SU-DHL-6 (cell line): Measurements from ENCODE around the gene BIRC7.

Experiments used
- H2AFZ ChIP-seq: fragments of 200-600 bp; sonication (generic); 2 replicates; pipeline ENCODE4 v1.6.1; 2014; ENCODE audit warnings: low read depth, mild to moderate bottlenecking, moderate library complexity, mixed read lengths, antibody characterized with exemption, low read length; ENCODE audit not compliant: severe bottlenecking
- H3F3A ChIP-seq: fragments of 200-600 bp; shearing (Covaris generic); 2 replicates; pipeline ENCODE4 v1.6.0; 2016; ENCODE audit warnings: antibody characterized with exemption, mild to moderate bottlenecking; ENCODE audit not compliant: insufficient read depth
- H3K27ac ChIP-seq: fragments of 200-600 bp; sonication (generic); 2 replicates; pipeline ENCODE4 v1.5.1; 2016; ENCODE audit warnings: low read depth, mild to moderate bottlenecking, low read length, moderate library complexity, mixed read lengths
- H3K27me3 ChIP-seq: fragments of 200-600 bp; sonication (generic), shearing (Covaris generic); 2 replicates; pipeline ENCODE4 v1.6.0; 2014; ENCODE audit warnings: mild to moderate bottlenecking, low read length
- H3K36me3 ChIP-seq: fragments of 200-600 bp; sonication (generic); 2 replicates; pipeline ENCODE4 v1.6.1; 2014; ENCODE audit warnings: mild to moderate bottlenecking, low read length, mixed read lengths
- H3K4me2 ChIP-seq: fragments of 300-600, 200-600 bp; shearing (Covaris generic), sonication (generic); 2 replicates; pipeline ENCODE4 v1.6.0; 2014; ENCODE audit warnings: low read length, low read depth, mild to moderate bottlenecking; ENCODE audit not compliant: poor library complexity, severe bottlenecking
- H3K4me3 ChIP-seq: fragments of 200-600 bp; sonication (generic); 2 replicates; pipeline ENCODE4 v1.5.1; 2014; ENCODE audit warnings: antibody characterized with exemption, low read length, mild to moderate bottlenecking, mixed read lengths; ENCODE audit not compliant: insufficient read depth, poor library complexity, severe bottlenecking
- H3K79me2 ChIP-seq: fragments of 200-600 bp; sonication (generic); 2 replicates; pipeline ENCODE4 v1.6.1; 2014; ENCODE audit warnings: mild to moderate bottlenecking, low read length, moderate library complexity; ENCODE audit not compliant: insufficient read depth
- H3K9ac ChIP-seq: fragments of 200-600 bp; sonication (generic); 2 replicates; pipeline ENCODE4 v1.7.0; 2014; ENCODE audit warnings: mild to moderate bottlenecking, low read length
- H3K9me2 ChIP-seq: fragments of 200-600 bp; sonication (generic); replicated peaks from 2 replicates; pipeline ENCODE4 v1.6.1; 2014; ENCODE audit warnings: low read length; ENCODE audit not compliant: insufficient read depth
- H3K9me3 ChIP-seq: fragments of 200-600 bp; sonication (generic); 2 replicates; pipeline ENCODE4 v1.6.1; 2014; ENCODE audit warnings: low read length, mixed read lengths; ENCODE audit not compliant: insufficient read depth
- H4K20me1 ChIP-seq: fragments of 200-600 bp; sonication (generic); 2 replicates; pipeline ENCODE4 v1.6.1; 2014; ENCODE audit warnings: low read depth, mild to moderate bottlenecking, antibody characterized with exemption, low read length, moderate library complexity, mixed read lengths
- CTCF ChIP-seq: fragments of 200-600 bp; sonication (generic); IDR thresholded peaks from one replicate; pipeline ENCODE4 v1.5.1; 2017; ENCODE audit warnings: antibody characterized with exemption, mild to moderate bottlenecking, low read length, moderate library complexity; ENCODE audit not compliant: insufficient read depth, poor library complexity, severe bottlenecking
- EZH2phosphoT487 ChIP-seq: fragments of 200-600 bp; sonication (generic), shearing (Covaris generic); conservative IDR thresholded peaks from 2 replicates; pipeline ENCODE4 v1.6.1; 2018; ENCODE audit warnings: mild to moderate bottlenecking, antibody characterized with exemption, low read length, moderate library complexity, mixed read lengths

BIRC7 gene

GRCh38 chr20:63241272-63241671 is 5.6 kb downstream of the BIRC7 start:
- no peaks in the 10 kb centered on the region for H3K9me2 ChIP-seq
- H3K9me3 ChIP-seq: no peaks in the 10 kb centered on the region
- no peak overlapping the region for H3K4me2 ChIP-seq
- no peak overlapping the region for H3K4me3 ChIP-seq
- TF ChIP-seq EZH2phosphoT487: no peak
- TF ChIP-seq CTCF: no peak
- no peaks in the 10 kb centered on the region for H3K27me3 ChIP-seq
- no peaks in the 10 kb centered on the region for H4K20me1 ChIP-seq
- no peaks in the 10 kb centered on the region for H3K36me3 ChIP-seq
- no peak overlapping the region for H3K27ac ChIP-seq
- no peaks in the 10 kb centered on the region for H3F3A ChIP-seq
- H2AFZ ChIP-seq: no peak overlapping the region
- no peaks in the 10 kb centered on the region for H3K79me2 ChIP-seq
- no peak overlapping the region for H3K9ac ChIP-seq

GRCh38 chr20:63242736-63243135 is 7.0 kb downstream of the BIRC7 start:
- Histone ChIP-seq H4K20me1 (no peaks in the 10 kb centered on the region), H3K79me2 (no peaks in the 10 kb centered on the region), H3K27ac (no peak overlapping the region), H3F3A (no peaks in the 10 kb centered on the region), H3K4me3 (no peak overlapping the region), H3K4me2 (no peak overlapping the region), H3K9me3 (no peaks in the 10 kb centered on the region), H3K36me3 (no peaks in the 10 kb centered on the region), H3K27me3 (no peaks in the 10 kb centered on the region), H3K9ac (no peak overlapping the region), H3K9me2 (no peaks in the 10 kb centered on the region), H2AFZ (no peak overlapping the region)
- no peak for TF ChIP-seq EZH2phosphoT487
- TF ChIP-seq CTCF: no peak

- H3K36me3 ChIP-seq: no peaks in the 10 kb centered on the region
- no peaks in the 10 kb centered on the region for H3K79me2 ChIP-seq
- no peaks in the 10 kb centered on the region for H3K27me3 ChIP-seq
- no peak overlapping the region for H2AFZ ChIP-seq
- no peaks in the 10 kb centered on the region for H3F3A ChIP-seq
- H3K9ac ChIP-seq: no peak overlapping the region
- H3K27ac ChIP-seq: no peak overlapping the region
- H3K4me3 ChIP-seq: no peak overlapping the region
- no peaks in the 10 kb centered on the region for H3K9me3 ChIP-seq
- H3K9me2 ChIP-seq: no peaks in the 10 kb centered on the region
- no peak overlapping the region for H3K4me2 ChIP-seq
- TF ChIP-seq EZH2phosphoT487 (no peak), CTCF (no peak)
- no peaks in the 10 kb centered on the region for H4K20me1 ChIP-seq
Measured at GRCh38 chr20:63243604-63244247, 8.0 kb downstream of the BIRC7 start.
